Measurements from ENCODE around the gene CMC2. TPM values are rescaled to one million over a fixed set of nuclear protein-coding genes. Genes with fewer than 3 reads are reported as not detected.

CMC2 gene
- total RNA-seq, 2 donors from 2014 or later: 136 to 212 TPM

DNA sequence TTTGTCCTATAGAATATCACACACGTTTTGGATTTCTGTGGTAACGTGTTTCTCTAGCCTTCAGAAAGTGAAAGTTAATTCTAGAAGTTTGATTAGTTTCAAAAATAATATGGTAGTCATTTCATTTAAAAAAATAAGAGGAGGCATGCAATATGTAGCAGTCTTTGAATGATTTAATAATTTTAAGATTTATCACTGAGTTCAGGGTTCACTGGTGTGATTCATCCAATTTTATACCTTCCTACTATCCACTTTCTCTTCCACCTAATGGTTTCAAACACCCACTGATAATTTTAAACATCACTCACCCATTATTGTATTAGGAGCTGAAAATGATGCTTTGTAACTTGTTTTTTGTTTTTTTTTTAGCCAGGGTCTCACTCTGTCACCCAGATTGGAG, 42.3 kb downstream of the CMC2 start:
- Histone ChIP-seq H3K4me3 (no peak overlapping the region), H3K9me3 (peaks cover 0 to 8% of the 10 kb centered on the region in 2 donors), H3K27ac (no peak overlapping the region), H3K4me1 (no peaks in the 10 kb centered on the region), H3K36me3 (no peaks in the 10 kb centered on the region), H3K27me3 (no peaks in the 10 kb centered on the region)
- DNase-seq (ENCODE audit: low spot score): no peak
- TF ChIP-seq, protein P1, sequence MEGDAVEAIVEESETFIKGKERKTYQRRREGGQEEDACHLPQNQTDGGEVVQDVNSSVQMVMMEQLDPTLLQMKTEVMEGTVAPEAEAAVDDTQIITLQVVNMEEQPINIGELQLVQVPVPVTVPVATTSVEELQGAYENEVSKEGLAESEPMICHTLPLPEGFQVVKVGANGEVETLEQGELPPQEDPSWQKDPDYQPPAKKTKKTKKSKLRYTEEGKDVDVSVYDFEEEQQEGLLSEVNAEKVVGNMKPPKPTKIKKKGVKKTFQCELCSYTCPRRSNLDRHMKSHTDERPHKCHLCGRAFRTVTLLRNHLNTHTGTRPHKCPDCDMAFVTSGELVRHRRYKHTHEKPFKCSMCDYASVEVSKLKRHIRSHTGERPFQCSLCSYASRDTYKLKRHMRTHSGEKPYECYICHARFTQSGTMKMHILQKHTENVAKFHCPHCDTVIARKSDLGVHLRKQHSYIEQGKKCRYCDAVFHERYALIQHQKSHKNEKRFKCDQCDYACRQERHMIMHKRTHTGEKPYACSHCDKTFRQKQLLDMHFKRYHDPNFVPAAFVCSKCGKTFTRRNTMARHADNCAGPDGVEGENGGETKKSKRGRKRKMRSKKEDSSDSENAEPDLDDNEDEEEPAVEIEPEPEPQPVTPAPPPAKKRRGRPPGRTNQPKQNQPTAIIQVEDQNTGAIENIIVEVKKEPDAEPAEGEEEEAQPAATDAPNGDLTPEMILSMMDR (IDR thresholded peaks at IDR 0.05): no peak

DNA sequence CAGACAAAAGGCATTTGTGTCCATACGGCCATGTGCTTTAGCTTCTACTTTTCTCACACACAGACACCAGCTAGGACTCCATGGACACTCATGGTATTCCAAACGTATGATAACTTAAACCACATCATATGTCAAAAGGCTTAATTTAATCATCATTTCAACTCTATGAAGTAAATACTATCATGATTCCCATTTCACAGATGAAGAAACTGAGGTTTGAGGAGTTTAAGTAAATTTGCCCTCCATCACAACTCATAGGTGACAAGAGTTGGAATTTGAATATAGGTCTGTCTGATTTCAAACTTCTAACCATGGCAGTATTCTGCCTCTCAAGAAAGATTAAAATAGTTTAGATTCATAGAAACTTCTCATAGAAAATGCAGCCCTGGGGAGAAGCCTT, 43.8 kb downstream of the CMC2 start:
- no peak overlapping the region for H3K4me3 ChIP-seq
- TF ChIP-seq, protein P1 (IDR thresholded peaks at IDR 0.05): no peak
- no peaks in the 10 kb centered on the region for H3K36me3 ChIP-seq

DNA sequence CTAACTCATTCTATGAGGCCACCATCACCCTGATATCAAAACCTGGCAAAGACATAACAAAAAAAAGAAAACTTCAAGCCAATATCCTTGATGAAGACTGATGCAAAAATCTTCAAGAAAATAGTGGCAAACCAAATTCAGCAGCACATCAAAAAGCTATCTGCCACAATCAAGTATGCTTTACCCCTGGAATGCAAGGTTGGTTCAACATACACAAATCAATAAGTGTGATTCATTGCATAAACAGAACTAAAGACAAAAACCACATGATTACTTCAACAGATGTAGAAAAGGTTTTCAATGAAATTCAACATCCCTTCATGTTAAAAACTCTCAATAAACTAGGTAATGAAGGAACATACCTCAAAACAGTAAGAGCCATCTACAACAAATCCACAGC, 48.4 kb downstream of the CMC2 start:
- DNase-seq (ENCODE audit: low spot score): no peak
- Histone ChIP-seq H3K27me3 (no peaks in the 10 kb centered on the region), H3K4me3 (no peak overlapping the region), H3K4me1 (no peaks in the 10 kb centered on the region), H3K27ac (no peak overlapping the region), H3K36me3 (no peaks in the 10 kb centered on the region), H3K9me3 (peaks cover 0 to 31% of the 10 kb centered on the region in 2 donors)
- TF ChIP-seq, protein P1 (IDR thresholded peaks at IDR 0.05): no peak

More for the DNA sequence above, 43.8 kb downstream of the CMC2 start:
- H3K9me3 ChIP-seq: peaks cover 0 to 17% of the 10 kb centered on the region in 2 donors
- no peak for DNase-seq (ENCODE audit: low spot score)
- no peak overlapping the region for H3K27ac ChIP-seq
- H3K4me1 ChIP-seq: no peaks in the 10 kb centered on the region
- H3K27me3 ChIP-seq: no peaks in the 10 kb centered on the region

- Histone ChIP-seq H3K9me3 (peaks cover 0 to 27% of the 10 kb centered on the region in 2 donors), H3K4me3 (no peak overlapping the region), H3K27ac (no peak overlapping the region), H3K27me3 (no peaks in the 10 kb centered on the region), H3K36me3 (no peaks in the 10 kb centered on the region), H3K4me1 (no peaks in the 10 kb centered on the region)
- TF ChIP-seq, protein P1 (IDR thresholded peaks at IDR 0.05): no peak
- DNase-seq (ENCODE audit: low spot score): no peak
These were observed 51.7 kb downstream of the CMC2 start for GRCh38 chr16:80954985-80955384.

GRCh38 chr16:80948886-80949493, 57.7 kb downstream of the CMC2 start:
- Histone ChIP-seq H3K27me3 (no peaks in the 10 kb centered on the region), H3K9me3 (no peaks in the 10 kb centered on the region), H3K36me3 (no peaks in the 10 kb centered on the region), H3K4me1 (peaks cover 0 to 10% of the 10 kb centered on the region in 2 donors), H3K4me3 (no peak overlapping the region), H3K27ac (no peak overlapping the region)
- TF ChIP-seq, protein P1 (IDR thresholded peaks at IDR 0.05): peak in 1 of 2 donors; percentile 73
- DNase-seq (ENCODE audit: low spot score): no peak

Measured in right atrium auricular region (tissue), 2 donors.